Activated T-cell treated with anti-CD3 and anti-CD28 coated beads, Interleukin-2, amount 50 U/mL, for 1 hour (primary cell): ENCODE measurements around the gene GTF2A1L.
"Not testable (repeated sequence)": the region's sequence is repeated elsewhere in the genome, so short reads cannot be mapped to it uniquely, and the experiment has no call there.

Experiments
- DNase-seq: peaks from one replicate; pipeline ENCODE4 v3.0.0-alpha.2; 2020

GTF2A1L gene, protein sequence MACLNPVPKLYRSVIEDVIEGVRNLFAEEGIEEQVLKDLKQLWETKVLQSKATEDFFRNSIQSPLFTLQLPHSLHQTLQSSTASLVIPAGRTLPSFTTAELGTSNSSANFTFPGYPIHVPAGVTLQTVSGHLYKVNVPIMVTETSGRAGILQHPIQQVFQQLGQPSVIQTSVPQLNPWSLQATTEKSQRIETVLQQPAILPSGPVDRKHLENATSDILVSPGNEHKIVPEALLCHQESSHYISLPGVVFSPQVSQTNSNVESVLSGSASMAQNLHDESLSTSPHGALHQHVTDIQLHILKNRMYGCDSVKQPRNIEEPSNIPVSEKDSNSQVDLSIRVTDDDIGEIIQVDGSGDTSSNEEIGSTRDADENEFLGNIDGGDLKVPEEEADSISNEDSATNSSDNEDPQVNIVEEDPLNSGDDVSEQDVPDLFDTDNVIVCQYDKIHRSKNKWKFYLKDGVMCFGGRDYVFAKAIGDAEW

DNA sequence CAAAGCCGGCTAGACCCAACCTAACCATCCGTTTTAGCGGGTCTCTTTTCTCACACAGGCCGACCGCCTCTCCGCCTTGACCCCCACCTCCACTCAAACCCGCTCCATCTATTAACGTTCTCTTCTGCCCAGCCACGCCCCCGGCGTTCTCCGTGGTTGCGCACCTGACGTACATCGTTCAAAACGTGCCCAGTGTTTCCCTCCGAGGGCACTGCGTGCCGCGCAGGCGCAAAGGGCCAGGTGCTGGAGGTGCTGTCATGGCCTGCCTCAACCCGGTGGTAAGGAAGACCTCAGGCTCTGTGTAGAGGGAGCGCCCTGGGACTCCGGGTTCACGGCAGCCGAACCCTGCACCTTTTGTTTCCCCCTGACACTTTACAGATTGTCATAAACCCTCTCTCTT, at the start of gene GTF2A1L:
Gene GTF2A1L (plus strand): TSS at position 239 of the 400 bp plus-strand sequence. CDS start 19 bp downstream, at position 258.
- no peak for DNase-seq

DNA sequence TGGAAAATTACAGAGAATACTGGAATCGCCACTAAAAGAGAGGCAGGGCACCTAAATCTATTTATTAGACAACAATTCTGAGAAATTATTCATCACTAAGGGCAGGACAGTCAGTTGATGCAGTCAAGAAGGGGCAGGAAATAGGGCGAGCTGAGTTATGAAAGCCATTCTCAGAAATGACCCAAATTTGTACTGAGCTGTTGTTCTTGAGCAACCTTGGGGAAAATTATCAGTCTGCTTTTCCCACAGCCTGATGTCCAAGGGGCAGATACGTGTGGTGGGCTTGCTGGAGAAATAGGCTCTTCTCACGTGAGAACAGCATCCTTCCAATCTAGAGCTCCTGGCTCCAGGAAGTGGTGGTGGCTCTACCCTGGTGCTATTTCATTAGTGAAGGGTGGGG, 49.1 kb upstream of the GTF2A1L start:
- DNase-seq, result no peak

DNA sequence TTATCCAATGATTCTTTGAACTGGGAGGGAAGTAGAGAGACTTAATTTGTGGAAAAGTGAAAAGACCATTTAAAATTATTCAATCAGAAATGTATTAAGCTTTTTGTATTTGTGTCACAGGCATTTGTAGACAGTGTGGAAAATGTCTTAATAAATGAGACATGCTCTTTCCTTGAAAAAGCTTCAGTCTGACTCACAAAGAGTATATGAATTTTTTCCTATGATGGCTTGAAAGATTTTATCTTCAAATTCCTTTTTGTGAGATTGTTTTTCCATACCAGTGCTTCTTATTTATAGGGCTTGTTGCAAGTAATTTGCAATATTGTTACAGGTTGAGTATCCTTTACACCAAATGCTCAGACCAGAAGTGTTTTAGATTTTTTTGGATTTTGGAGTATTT, 48.2 kb upstream of the GTF2A1L start:
- no peak for DNase-seq

GRCh38 chr2:48572816-48573215, 44.8 kb upstream of the GTF2A1L start:
- no peak for DNase-seq

DNA sequence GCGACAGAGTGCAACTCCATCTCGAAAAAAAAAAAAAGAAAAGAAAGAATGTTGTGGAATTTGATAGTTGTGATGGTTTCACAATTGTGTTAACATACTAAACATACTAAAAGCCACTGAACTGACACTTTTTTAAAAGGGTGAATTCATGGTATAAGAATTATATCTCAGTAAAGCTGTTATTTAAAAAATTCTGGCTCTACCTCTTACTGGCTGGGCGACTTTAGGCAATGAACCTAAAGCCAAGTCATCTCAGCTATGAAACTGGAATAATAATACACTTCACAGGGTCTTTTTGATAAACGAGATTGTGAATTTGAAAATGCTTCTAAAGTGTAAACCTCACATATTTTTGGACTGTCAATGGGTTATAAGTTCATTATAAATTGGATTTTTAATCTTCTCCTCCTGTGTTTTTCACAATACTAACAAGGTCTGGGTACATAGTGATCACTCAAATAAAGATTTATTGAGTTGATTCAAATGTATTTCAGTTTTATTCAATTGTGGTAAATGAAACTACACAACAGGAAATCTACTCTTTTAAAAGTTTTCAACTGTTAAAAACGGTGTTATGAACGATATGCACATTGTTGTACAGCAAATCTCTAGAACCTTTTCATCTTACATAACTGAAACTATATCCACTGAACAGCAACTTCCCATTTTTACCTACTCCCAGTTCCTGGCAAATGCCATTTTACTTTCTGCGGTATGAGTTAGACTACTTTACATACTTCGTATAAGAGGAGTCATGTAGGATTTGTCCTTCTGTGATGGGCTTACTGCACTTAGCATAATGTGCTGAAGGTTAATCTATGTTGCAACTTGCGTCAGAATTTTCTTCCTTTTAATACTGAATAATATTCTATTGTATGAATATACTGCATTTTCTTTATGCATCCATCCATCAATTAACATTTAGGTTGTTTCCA, 43.0 kb upstream of the GTF2A1L start:
- DNase-seq, result no peak

DNA sequence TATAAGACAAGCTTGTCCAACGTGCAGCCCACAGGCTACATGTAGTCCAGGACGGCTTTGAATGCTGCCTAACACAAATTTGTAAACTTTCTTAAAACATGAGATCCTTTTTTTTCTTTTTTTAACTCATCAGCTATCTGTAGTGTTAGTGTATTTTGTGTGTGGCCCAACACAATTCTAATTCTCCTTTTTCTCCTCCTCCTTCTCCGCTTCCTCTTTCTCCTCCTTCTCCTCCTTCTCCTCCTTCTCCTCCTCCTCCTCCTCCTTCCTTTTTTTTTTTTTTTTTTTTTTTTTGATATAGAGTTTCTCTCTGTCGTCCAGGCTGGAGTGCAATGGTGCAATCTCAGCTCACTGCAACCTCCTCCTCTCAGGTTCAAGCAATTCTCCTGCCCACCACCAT, 39.3 kb upstream of the GTF2A1L start:
- DNase-seq, result no peak

DNA sequence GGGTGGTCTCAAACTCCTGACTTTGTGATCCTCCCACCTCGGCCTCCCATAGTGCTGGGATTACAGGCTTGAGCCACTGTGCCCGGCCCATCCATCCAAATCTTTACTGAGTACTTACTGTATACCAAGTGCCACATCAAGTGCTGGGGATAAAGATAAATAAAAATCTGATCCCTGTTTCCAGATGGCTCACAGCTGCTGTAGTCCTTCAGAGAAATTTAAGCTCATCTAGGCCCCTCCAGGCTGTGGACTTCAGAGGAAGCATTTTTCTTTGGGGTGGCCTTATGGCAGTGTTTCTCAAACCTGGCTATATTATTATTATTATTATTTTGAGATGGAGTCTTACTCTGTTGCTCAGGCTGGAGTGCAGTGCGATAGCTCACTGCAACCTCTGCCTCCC, 33.7 kb upstream of the GTF2A1L start:
- DNase-seq, result no peak

GRCh38 chr2:48584551-48584950, 33.1 kb upstream of the GTF2A1L start:
- no peak for DNase-seq

DNA sequence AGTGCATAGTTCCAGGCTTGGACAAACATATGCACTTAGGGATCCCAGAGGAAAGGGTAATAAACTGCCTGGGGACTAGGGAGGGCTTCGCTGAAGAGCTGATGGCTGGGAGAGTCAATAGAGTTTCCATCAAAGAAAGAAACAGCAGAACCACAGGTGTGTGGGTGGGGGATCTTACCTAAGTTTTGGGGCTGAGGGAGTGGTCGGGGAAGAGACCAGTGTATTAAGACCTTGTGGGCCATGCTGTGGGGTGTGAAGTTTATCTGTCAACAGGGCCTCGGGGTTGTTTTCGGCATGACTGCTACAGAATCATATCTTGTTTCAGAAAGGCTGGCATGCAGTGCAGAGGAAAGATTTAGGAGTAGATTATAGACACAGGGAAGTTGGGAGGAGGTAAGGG, 31.2 kb upstream of the GTF2A1L start:
- DNase-seq, result no peak

DNA sequence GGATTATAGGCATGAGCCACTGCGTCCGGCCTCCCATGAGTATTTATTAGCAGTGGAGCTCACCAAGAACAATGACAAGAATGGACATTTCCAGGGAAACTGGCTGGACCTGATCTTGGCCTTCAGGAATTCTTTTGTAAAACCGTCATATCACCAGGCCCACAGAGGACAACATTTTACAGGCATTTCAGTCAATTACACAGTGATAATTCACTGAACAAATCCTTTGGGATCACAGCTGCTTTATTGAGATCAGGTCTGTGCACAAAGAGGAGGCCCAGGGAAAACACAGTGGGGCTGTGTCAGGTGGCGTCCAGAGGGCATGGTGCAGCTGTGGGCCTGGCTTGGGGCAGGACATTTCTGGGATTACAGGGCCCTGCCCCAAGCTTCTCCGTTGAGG, 30.1 kb upstream of the GTF2A1L start:
- DNase-seq, result no peak

- DNase-seq, result no peak
Observed at GRCh38 chr2:48587961-48588360, 29.7 kb upstream of the GTF2A1L start.

GRCh38 chr2:48588745-48589144, 28.9 kb upstream of the GTF2A1L start:
- no peak for DNase-seq

DNA sequence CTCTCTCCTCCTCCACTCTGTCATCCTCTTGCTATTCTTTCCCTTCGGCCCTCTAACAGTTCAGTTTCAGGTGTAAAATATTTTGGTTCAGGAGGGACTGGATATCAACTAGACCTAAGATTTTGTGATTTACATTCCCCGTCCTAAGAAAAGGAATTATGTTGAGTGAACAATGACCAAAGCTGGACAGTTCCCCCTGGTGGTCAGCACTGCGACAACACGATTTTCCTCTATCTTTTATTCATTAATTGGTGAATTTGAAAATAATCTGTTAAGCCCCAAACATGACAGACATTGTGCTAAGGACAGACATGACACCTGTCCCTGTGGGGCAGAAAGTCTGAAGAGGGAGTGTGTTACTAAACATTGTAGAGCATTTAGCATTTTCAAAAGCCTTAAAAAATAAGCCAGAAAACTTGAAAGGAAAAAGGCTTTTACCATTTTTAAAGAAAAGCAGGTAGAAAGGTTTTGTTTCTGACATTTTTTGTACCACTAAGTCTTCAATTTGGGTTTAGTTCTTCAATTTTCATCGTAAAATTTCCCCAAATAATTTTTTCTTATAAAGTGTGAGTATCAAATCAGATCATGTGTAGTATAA, 28.4 kb upstream of the GTF2A1L start:
- DNase-seq, result no peak

GRCh38 chr2:48590017-48590416, 27.6 kb upstream of the GTF2A1L start:
- DNase-seq, result no peak

- no peak for DNase-seq
Observed at GRCh38 chr2:48592067-48592466, 25.6 kb upstream of the GTF2A1L start.

GRCh38 chr2:48596751-48597150, 20.9 kb upstream of the GTF2A1L start:
- not testable (repeated sequence) for DNase-seq

GRCh38 chr2:48597492-48597891, 20.2 kb upstream of the GTF2A1L start:
- no peak for DNase-seq

GRCh38 chr2:48600204-48600813, 17.3 kb upstream of the GTF2A1L start:
- DNase-seq, result no peak

- DNase-seq, result no peak
Observed at GRCh38 chr2:48600917-48601316, 16.7 kb upstream of the GTF2A1L start.

DNA sequence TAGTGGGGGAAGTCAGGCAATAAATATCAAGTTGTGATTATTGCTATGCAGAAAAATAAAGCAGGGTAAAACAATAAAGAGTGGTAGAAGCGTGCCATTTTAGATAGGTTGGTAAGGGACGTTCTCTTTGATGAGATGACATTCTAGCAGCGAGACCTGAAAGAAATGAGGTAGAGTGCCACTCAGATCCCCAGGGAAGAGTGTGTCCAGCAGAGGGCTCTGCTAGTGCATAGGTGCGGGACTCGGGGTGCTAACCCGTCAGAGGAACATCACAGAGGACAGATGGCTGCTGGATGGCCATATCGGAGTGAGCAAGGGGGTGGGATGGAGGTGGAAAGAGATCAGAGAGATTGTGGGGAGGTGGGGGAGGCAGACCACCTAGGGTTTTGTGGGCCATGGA, 16.3 kb upstream of the GTF2A1L start:
- DNase-seq, result no peak

DNA sequence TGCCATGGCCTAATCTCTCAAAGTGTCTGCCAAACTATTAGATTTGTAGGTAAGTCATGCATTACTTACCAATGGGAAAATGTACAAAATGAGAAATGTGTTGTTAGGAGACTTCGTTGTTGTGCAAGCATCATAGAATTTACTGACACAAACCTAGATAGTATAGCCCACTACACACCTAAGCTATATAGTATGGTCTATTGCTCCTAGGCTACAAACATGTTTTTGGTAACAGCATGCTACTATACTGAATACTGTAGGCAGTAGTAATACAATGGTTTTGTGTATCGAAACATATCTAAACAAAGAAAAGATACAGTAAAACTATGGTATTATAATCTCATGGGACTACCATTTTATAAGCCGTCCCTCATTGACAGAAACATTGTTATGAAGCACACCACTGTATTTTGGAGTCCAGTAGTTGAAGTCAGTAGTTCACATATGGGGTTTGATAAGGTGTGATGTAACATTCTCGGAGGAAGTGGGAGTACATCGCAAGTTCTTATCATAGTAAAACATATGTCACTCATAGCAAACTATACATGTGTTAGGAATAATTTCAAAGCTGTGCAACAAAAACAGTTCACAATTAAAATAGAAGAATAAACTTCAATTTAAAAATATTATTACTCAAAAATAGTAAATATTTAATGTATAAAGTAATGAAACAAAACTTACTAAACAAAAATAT, 12.0 kb upstream of the GTF2A1L start:
- DNase-seq, result no peak

DNA sequence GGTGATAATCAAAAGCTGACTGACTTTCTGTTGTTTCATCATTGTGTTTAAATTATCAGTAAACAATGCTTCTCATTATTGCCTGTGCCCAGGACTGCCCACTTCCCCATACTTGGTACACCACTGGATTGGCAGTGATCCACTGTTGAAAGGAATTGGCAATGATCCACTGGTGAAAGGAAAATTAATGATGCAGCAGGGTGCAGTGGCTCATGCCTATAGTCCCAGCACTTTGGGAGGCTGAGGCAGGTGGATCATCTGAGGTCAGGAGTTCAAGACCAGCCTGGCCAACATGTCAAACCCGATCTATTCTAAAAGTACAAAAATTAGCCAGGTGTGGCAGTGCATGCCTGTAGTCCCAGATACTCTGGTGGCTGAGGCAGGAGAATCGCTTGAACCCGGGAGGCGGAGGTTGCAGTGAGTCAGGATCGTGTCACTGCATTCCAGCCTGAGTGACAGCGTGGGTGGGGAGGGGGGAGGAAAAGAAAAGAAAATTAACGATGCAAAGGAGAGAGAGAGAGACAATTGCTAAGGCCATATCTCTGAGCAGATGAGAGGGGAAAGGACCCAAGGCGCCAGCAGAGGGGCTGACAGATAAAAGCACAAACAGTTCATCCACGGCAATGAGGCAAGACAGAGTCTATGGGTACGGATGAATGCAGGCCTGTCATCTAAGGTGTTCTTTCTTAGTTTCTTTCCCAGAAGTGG, 10.2 kb upstream of the GTF2A1L start:
- DNase-seq, result no peak
